HG03135 (cell line): ENCODE results near the gene ZSCAN25.
"Not testable (repeated sequence)": the region's sequence is repeated elsewhere in the genome, so short reads cannot be mapped to it uniquely, and the experiment has no call there.

Experiments used
- ATAC-seq: cut with Tn5 transposase; IDR thresholded peaks from one replicate; pipeline ENCODE4 v1.9.1; 2021; ENCODE audit warnings: mild to moderate bottlenecking, moderate library complexity; ENCODE audit not compliant: unreplicated experiment

ZSCAN25 gene

DNA sequence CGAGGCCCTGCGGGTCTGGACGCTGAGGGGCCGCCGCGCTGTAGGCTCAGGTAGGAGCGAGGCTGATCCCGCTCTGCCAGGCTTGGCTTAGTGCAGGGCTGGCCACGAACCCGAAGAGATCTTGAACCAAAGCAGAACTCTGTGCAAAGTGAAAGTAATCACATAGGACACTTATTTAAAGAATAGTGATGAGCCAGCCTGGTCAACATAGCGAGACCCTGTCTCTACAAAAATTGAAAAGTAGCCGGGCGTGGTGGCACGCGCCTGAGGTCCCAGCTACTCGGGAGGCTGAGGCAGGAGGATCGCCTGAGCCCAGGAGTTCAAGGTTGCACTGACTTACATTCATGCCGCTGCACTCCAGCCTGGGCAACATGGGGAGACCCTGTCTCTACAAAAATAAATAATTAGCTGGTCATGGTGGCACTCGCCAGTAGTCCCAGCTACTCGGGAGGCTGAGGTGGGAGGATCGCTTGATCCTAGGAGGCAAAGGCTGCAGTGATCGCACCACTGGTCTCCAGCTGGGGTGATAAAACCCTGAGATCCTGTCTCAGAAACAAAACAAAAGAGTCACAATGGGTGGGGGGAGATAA lies 541 bp downstream of the ZSCAN25 start:
- ATAC-seq: peak; percentile 39

DNA sequence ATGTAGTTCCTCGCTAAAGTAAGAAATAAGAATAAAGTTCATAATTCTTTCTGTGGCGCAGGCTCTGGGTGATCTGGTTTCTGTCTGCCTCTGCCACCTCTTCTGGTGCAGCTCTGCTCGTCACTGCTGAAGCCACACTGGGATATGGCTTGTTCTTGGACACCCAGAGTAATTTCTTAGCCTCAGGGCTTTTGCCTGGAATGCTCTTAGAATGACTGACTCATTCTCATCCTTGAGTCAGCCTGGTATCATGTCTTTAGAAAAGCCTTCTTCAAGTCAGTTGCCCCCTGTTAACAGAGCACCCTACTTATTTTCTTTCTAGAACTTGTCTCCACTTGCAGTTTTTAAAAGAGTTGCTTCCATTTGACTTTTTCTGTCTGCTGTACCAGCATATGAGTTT lies 2.0 kb downstream of the ZSCAN25 start:
- no peak for ATAC-seq

DNA sequence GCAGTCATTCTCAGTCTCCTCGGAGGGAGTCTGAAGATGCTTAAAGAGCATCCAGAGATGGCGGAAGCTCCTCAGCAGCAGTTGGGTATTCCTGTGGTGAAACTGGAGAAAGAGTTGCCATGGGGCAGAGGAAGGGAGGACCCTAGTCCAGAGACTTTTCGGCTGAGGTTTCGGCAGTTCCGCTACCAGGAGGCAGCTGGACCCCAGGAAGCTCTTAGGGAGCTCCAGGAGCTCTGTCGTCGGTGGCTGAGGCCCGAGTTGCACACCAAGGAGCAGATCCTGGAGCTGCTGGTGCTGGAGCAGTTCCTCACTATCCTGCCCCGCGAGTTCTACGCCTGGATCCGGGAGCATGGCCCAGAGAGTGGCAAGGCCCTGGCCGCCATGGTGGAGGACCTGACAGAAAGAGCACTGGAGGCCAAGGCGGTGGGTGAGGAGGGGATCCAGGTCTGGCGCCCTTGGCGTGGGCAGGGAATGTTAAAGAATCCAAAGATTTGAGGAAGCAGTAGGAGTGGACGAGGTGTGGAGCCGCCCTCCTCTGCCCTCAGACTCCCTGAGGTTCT lies 2.9 kb downstream of the ZSCAN25 start:
- no peak for ATAC-seq

DNA sequence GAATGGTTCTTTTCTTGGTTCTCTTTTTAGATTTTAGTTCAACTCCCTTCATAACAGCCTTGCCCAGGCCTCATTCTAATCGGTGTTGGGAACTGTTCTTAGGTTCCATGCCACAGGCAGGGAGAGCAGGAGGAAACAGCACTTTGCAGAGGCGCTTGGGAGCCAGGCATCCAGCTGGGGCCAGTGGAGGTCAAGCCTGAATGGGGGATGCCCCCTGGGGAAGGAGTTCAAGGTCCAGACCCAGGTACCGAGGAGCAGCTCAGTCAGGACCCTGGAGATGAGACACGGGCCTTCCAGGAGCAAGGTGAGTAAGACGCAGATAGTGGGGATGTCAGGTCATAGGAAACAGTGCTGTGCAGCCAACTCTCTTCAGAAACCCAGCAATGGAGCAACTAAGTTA lies 4.5 kb downstream of the ZSCAN25 start:
- ATAC-seq: no peak

DNA sequence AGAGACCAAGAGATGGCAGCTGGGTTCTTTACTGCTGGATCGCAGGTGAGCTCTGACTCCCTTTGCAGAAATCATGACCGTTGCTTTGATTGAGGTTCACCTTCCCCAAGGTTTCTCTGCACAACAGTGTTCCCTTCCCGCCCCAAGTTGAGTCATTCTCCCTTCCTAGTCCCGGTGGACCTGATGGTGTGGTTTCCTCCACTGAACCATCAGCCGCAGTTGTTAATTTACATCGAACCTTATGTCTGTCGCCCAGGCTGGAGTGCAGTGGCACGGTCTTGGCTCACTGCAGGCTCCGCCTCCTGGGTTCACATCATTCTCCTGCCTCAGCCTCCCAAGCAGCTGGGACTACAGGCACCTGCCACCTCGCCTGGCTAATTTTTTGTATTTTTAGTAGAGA lies 5.8 kb downstream of the ZSCAN25 start:
- ATAC-seq: no peak

- ATAC-seq: no peak
Observed at GRCh38 chr7:99623091-99623693, 6.4 kb downstream of the ZSCAN25 start.

DNA sequence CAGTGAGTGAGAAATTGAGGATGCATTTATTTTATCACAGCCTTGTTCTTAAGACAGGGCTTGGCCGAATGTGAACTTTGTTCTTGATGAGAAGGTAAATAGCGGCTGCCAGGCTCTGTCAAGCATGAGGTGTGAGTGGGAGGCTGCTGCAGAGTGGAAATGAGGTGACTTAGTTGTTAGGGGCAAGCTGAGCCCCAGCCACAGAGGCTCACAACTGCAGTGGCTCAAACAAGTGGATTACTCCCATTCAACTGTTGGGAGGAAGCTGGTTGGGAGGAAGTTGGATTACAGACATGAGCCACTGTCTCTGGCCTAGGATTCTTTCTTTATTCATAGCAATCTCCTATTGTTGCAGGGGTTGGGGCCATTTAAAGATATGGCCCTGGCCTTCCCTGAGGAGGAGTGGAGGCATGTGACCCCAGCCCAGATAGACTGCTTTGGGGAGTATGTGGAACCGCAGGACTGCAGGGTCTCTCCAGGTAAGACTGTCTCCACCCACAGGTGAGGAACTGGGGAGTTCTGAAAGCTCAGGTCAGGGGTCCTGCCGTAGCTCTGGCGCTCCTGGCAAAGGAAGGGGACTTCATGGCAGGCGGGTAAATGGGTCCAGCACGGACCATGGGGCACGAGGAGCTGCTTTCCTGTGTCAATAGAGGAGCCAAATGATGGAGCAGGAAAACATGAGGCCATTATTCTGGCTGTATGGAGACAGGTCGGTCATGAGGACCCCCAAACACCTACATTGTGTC lies 7.1 kb downstream of the ZSCAN25 start:
- no peak for ATAC-seq

- ATAC-seq: no peak
Observed at GRCh38 chr7:99624484-99624883, 7.7 kb downstream of the ZSCAN25 start.

DNA sequence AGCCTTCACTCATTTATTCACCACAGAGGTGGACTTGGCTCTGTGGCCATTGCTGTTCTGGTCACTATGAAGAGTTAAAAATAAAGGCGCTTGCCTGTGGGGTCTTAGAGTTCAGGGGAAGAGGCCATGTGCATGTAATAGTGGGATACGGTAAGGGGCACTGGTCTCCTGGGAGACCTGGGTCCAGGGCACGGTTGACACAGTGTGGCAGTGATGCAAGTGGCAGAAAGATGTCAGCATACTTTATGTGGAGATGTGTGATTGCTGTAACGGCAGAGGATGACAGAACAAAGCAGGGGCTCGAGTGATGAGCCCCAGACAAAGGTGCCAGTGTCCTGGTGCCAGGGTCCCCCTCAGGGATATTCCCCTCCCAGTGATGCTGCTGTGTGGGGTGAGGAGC lies 8.6 kb downstream of the ZSCAN25 start:
- ATAC-seq: no peak

DNA sequence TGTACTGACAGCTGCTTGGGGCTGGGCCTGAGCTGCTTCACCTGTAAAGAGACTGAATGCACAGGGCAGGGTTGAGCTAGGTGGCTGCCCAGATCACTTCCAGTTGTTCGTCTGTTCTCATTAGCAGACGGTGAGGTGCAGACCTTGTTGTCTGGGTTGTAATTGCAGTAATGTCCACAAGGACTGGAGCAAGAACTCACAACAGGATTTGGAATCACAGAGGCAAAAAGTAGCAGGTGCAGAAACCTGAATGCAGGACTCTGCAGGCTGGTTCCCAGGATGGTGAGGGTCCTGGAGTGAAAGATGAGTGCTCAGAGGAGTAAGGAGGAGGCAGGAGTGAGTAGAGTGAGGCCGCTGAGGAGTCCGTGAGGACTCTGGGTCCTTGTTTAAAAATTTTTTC lies 9.2 kb downstream of the ZSCAN25 start:
- ATAC-seq: no peak

- ATAC-seq: no peak
Observed at GRCh38 chr7:99626661-99627060, 9.9 kb downstream of the ZSCAN25 start.

- no peak for ATAC-seq
Observed at GRCh38 chr7:99627513-99627912, 10.8 kb downstream of the ZSCAN25 start.

GRCh38 chr7:99628471-99629465 lies 12.0 kb downstream of the ZSCAN25 start:
- ATAC-seq: no peak

DNA sequence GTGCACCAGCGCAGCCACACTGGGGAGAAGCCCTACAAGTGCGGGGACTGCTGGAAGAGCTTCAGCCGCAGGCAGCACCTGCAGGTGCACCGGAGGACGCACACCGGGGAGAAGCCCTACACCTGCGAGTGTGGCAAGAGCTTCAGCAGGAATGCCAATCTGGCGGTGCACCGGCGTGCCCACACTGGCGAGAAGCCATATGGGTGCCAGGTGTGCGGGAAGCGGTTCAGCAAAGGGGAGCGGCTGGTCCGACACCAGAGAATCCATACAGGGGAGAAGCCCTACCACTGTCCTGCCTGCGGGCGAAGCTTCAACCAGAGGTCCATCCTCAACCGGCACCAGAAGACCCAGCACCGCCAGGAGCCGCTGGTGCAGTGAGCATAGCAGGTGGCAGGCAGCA lies 12.9 kb downstream of the ZSCAN25 start:
- no peak for ATAC-seq

GRCh38 chr7:99631295-99632109 lies 14.8 kb downstream of the ZSCAN25 start:
- no peak for ATAC-seq

DNA sequence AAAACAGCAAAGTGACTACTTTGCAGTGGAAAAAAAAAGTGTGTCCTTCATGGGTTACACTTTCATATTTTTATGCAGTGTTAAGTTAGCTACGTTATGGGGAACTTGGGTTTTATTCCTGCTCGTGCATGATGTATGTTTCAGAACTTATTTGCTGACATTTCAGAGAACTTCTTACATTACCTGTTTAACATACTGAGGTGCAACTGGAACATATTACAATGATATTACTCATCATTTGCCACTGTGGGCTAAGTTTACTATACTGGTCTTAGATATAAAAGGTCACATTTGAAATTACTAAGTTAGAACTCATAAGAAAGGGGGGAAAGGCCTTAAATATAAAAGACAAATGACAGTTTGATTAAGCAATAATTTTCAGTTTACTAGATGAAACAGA lies 20.7 kb downstream of the ZSCAN25 start:
- ATAC-seq: not testable (repeated sequence)

DNA sequence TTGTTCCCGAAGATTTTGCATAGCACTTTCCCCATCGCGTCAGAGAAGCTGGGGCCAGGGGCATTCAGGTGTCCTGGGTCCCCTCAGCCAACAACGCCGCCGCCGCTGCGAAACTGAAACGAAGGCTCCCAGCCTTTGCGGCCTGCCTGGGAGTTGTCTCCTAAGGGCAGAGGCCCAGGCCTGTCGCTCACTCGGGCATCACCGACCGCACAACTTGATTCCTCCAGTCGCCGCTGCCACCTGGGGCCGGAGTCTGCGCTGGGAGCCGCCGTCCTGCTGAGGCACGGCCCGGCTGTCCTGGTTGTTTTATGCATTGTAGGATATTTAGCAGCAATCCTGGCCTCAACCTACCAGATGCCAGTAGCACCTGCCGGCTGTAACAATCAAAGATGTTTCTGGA lies 22.0 kb downstream of the ZSCAN25 start:
- ATAC-seq: no peak

GRCh38 chr7:99639267-99639666 lies 22.5 kb downstream of the ZSCAN25 start:
- no peak for ATAC-seq

GRCh38 chr7:99642027-99642426 lies 25.3 kb downstream of the ZSCAN25 start:
- no peak for ATAC-seq

DNA sequence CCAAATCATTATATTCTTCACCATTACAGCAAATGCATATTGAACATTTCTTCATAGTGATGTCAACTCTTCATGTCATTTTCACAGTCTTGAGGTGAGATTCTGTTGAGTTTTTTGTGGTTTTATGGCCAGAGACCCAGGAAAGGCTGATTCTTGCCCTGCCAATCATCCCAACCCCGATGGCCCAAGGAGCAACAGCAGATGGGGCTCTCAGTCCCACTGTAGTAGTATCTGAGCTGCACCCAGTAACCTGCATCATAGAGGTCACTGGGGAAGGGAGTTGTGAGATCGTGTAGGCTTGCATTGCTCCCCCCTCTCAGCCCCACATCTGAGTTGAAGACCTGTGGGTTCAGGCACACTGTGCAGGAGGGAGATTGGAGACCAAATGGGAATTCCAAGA lies 26.7 kb downstream of the ZSCAN25 start:
- no peak for ATAC-seq
